Cardiac fibroblast (primary cell): ENCODE results near the gene TMEM267.
"Not testable (repeated sequence)": the region's sequence is repeated elsewhere in the genome, so short reads cannot be mapped to it uniquely, and the experiment has no call there.

Experiments
- DNase-seq, 2 donors: peaks; one replicate each; pipeline versions ENCODE4 v3.0.0 to v3.0.0-alpha.2; 2010; ENCODE audit warnings: low read depth in 2 of 2
- H3K4me3 ChIP-seq, 2 donors: replicated peaks in 1 of 2; 1 replicate in 1 of 2; 2 replicates in 1 of 2; pipeline ENCODE4 v1.5.1; 2011; ENCODE audit warnings: low read depth in 2 of 2, low read length in 2 of 2, mild to moderate bottlenecking in 2 of 2, moderate library complexity in 1 of 2
- CTCF ChIP-seq: IDR thresholded peaks from one replicate; pipeline ENCODE4 v1.5.1; 2011; ENCODE audit warnings: low read depth, mild to moderate bottlenecking, low read length, inconsistent platforms

Gene TMEM267

GRCh38 chr5:43456556-43456955 is 27.1 kb downstream of the TMEM267 start:
- TF ChIP-seq CTCF: no peak
- no peak for DNase-seq
- H3K4me3 ChIP-seq: no peak overlapping the region

GRCh38 chr5:43441575-43441974 is 42.1 kb downstream of the TMEM267 start:
- not testable (repeated sequence) for H3K4me3 ChIP-seq, DNase-seq

GRCh38 chr5:43437062-43437660 is 46.5 kb downstream of the TMEM267 start:
- TF ChIP-seq CTCF: no peak
- no peak overlapping the region for H3K4me3 ChIP-seq
- DNase-seq: no peak

GRCh38 chr5:43433382-43433781 is 50.3 kb downstream of the TMEM267 start:
- no peak for TF ChIP-seq CTCF
- H3K4me3 ChIP-seq: no peak overlapping the region
- DNase-seq: no peak

- H3K4me3 ChIP-seq: no peak overlapping the region
- DNase-seq: peak; percentile 70 to 93
- no peak for TF ChIP-seq CTCF
Measured at GRCh38 chr5:43432486-43433375, 50.9 kb downstream of the TMEM267 start.

- no peak for TF ChIP-seq CTCF
- no peak overlapping the region for H3K4me3 ChIP-seq
- no peak for DNase-seq
Measured at GRCh38 chr5:43429706-43430105, 54.0 kb downstream of the TMEM267 start.

GRCh38 chr5:43429016-43429415 is 54.6 kb downstream of the TMEM267 start:
- no peak for TF ChIP-seq CTCF

More at GRCh38 chr5:43429016-43429415, 54.6 kb downstream of the TMEM267 start:
- no peak for DNase-seq
- no peak overlapping the region for H3K4me3 ChIP-seq
